Loucy (cell line): ENCODE measurements around the gene MED13L.

ENCODE experiments used
- H2AFZ ChIP-seq: fragments of 200-600 bp; sonication (generic); 2 replicates; pipeline ENCODE4 v1.6.0; 2016; ENCODE audit warnings: antibody characterized with exemption, mild to moderate bottlenecking, low read length, moderate library complexity
- H3F3A ChIP-seq: fragments of 200-600 bp; 2 replicates; pipeline ENCODE4 v1.6.0; 2016; ENCODE audit warnings: antibody characterized with exemption, low read depth, mild to moderate bottlenecking
- H3K27me3 ChIP-seq: fragments of 200-600 bp; sonication (generic); 2 replicates; pipeline ENCODE4 v1.6.1; 2014; ENCODE audit warnings: low read length, mild to moderate bottlenecking; ENCODE audit not compliant: insufficient read depth, poor library complexity, severe bottlenecking
- H3K36me3 ChIP-seq: fragments of 200-600 bp; sonication (generic); 2 replicates; pipeline ENCODE4 v1.6.1; 2016; ENCODE audit warnings: low read length; ENCODE audit not compliant: insufficient read depth
- H3K4me1 ChIP-seq: fragments of 200-600 bp; sonication (generic); 2 replicates; pipeline ENCODE4 v1.5.1; 2014; ENCODE audit warnings: low read length, mild to moderate bottlenecking; ENCODE audit not compliant: insufficient read depth, poor library complexity, severe bottlenecking
- H3K4me2 ChIP-seq: fragments of 200-600 bp; sonication (generic); 2 replicates; pipeline ENCODE4 v1.6.0; 2014; ENCODE audit warnings: antibody characterized with exemption, low read length, low read depth, mild to moderate bottlenecking; ENCODE audit not compliant: poor library complexity, severe bottlenecking
- H3K4me3 ChIP-seq: fragments of 200-600 bp; sonication (generic); 2 replicates; pipeline ENCODE4 v1.5.1; 2014; ENCODE audit warnings: low read length, mild to moderate bottlenecking, mixed read lengths; ENCODE audit not compliant: poor library complexity, severe bottlenecking
- H3K79me2 ChIP-seq: fragments of 200-600 bp; sonication (generic); 2 replicates; pipeline ENCODE4 v1.6.1; 2014; ENCODE audit warnings: low read length; ENCODE audit not compliant: insufficient read depth
- H3K9ac ChIP-seq: fragments of 200-600 bp; sonication (generic); 2 replicates; pipeline ENCODE4 v1.6.0; 2014; ENCODE audit warnings: mild to moderate bottlenecking, low read depth, low read length, moderate library complexity; ENCODE audit not compliant: poor library complexity, severe bottlenecking
- H3K9me2 ChIP-seq: fragments of 200-600 bp; sonication (generic); replicated peaks from 2 replicates; pipeline ENCODE4 v1.6.1; 2016; ENCODE audit warnings: low read depth, low read length, mixed read lengths
- H3K9me3 ChIP-seq: fragments of 200-600 bp; sonication (generic); 2 replicates; pipeline ENCODE4 v1.6.1; 2014; ENCODE audit warnings: mild to moderate bottlenecking, antibody characterized with exemption, low read length, low read depth; ENCODE audit not compliant: insufficient read depth
- H4K20me1 ChIP-seq: fragments of 200-600 bp; sonication (generic); 2 replicates; pipeline ENCODE4 v1.6.0; 2014; ENCODE audit warnings: antibody characterized with exemption, low read length, mild to moderate bottlenecking; ENCODE audit not compliant: insufficient read depth, poor library complexity, severe bottlenecking
- CTCF ChIP-seq: fragments of 200-600 bp; sonication (generic); conservative IDR thresholded peaks from 2 replicates; pipeline ENCODE4 v1.5.1; 2014; ENCODE audit warnings: mild to moderate bottlenecking, antibody characterized with exemption, low read length
- EZH2phosphoT487 ChIP-seq: fragments of 200-600 bp; IDR thresholded peaks from 2 replicates; pipeline ENCODE4 v1.6.1; 2018; ENCODE audit warnings: antibody characterized with exemption, mild to moderate bottlenecking, moderate library complexity, borderline replicate concordance

The MED13L gene

GRCh38 chr12:116012757-116013156 lies 264.7 kb downstream of the MED13L start:
- Histone ChIP-seq H3K4me3 (no peak overlapping the region), H2AFZ (no peak overlapping the region), H3K79me2 (no peaks in the 10 kb centered on the region), H3K9me2 (no peaks in the 10 kb centered on the region), H3F3A (no peaks in the 10 kb centered on the region), H3K9ac (no peak overlapping the region), H3K9me3 (no peaks in the 10 kb centered on the region), H3K36me3 (peaks cover 81% of the 10 kb centered on the region; the same call in 1 of the 2 replicates), H3K4me1 (no peaks in the 10 kb centered on the region), H3K4me2 (no peak overlapping the region), H3K27me3 (no peaks in the 10 kb centered on the region), H4K20me1 (no peaks in the 10 kb centered on the region)
- TF ChIP-seq EZH2phosphoT487 (no peak), CTCF (no peak)

- H4K20me1 ChIP-seq: no peaks in the 10 kb centered on the region
- no peaks in the 10 kb centered on the region for H3K9me3 ChIP-seq
- peaks cover 88% of the 10 kb centered on the region; the same call in 1 of the 2 replicates for H3K36me3 ChIP-seq
- no peak overlapping the region for H2AFZ ChIP-seq
- no peaks in the 10 kb centered on the region for H3K79me2 ChIP-seq
- H3K27me3 ChIP-seq: no peaks in the 10 kb centered on the region
- no peaks in the 10 kb centered on the region for H3K9me2 ChIP-seq
- H3K9ac ChIP-seq: no peak overlapping the region
- no peak overlapping the region for H3K4me2 ChIP-seq
- no peaks in the 10 kb centered on the region for H3K4me1 ChIP-seq
- H3F3A ChIP-seq: no peaks in the 10 kb centered on the region
- no peak for TF ChIP-seq EZH2phosphoT487
- no peak for TF ChIP-seq CTCF
- no peak overlapping the region for H3K4me3 ChIP-seq
Observed at GRCh38 chr12:116011217-116011616, 266.3 kb downstream of the MED13L start.

- Histone ChIP-seq H3F3A (no peaks in the 10 kb centered on the region), H4K20me1 (no peaks in the 10 kb centered on the region), H3K9ac (no peak overlapping the region), H3K4me1 (no peaks in the 10 kb centered on the region), H3K4me2 (no peak overlapping the region), H2AFZ (no peak overlapping the region), H3K9me3 (no peaks in the 10 kb centered on the region), H3K9me2 (no peaks in the 10 kb centered on the region), H3K27me3 (no peaks in the 10 kb centered on the region), H3K36me3 (peaks cover 94% of the 10 kb centered on the region; the same call in 1 of the 2 replicates), H3K79me2 (no peaks in the 10 kb centered on the region), H3K4me3 (no peak overlapping the region)
- TF ChIP-seq CTCF (no peak), EZH2phosphoT487 (no peak)
Observed at GRCh38 chr12:116010467-116010866, 267.0 kb downstream of the MED13L start.
